Activated naive CD8-positive, alpha-beta T cell treated with anti-CD3 and anti-CD28 coated beads, Interleukin-2, amount 50 U/mL, for 16 hours (primary cell): Measurements from ENCODE around the gene RUVBL1.
A peak's percentile ranks its signal among the peaks of the same experiment; 100 is the strongest.

Experiments used
- DNase-seq: peaks from one replicate; pipeline ENCODE4 v3.0.0-alpha.2; 2020; ENCODE audit warnings: low read depth, low spot score

The RUVBL1 gene

GRCh38 chr3:128133273-128133883 lies 9.8 kb upstream of the RUVBL1 start:
- no peak for DNase-seq

DNA sequence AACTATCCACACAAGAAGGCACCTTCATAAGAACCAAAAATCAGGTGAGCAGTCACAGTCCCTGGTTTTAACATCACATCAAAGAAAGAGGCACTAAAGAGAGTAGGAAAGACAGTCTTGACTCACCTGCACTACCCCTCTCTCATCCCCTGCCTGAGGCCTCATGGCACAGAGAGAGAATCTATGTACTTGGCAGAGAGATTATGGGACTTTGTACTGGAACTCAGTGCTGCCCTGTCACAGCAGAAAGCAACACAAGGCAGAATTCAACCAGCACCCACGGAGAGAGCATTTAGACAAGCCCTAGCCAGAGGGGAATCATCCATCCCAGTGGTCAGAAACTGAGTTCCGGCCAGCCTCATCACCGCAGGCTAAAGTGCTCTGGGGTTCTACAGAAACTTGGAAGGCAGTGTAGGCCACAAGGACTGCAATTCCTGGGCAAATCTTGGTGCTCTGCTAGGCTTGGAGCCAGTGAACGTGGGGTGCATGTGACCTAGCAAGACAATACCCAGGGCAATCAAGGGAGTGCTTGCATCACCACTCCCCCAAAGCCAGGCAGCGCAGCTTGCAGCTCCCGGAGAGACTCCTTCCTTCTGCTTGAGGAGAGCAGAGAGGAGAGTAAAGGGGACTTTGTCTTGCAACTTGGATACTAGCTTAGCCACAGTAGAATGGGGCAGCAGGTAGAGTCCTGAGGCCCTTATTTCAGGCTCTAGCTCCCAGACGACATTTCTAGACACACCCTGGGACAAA lies 8.5 kb upstream of the RUVBL1 start:
- no peak for DNase-seq

DNA sequence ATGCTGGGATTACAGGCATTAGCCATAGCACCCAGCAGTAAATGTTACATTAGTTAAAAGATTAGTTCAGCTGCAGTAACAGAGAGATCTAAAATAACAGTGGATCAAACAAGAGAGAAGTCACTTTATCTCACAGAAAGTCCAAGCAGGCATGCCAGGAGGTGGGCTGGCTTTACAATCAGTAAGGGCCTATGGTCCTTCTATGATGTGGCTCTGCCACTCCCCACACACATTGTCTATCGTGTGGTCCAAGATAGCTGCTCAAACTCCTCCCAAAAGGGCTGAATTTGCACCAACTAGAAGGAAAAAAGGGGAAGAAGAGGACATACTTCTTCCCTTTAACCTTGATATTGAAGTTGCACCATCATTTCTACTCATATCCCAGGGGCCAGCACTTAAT lies 4.6 kb upstream of the RUVBL1 start:
- no peak for DNase-seq

DNA sequence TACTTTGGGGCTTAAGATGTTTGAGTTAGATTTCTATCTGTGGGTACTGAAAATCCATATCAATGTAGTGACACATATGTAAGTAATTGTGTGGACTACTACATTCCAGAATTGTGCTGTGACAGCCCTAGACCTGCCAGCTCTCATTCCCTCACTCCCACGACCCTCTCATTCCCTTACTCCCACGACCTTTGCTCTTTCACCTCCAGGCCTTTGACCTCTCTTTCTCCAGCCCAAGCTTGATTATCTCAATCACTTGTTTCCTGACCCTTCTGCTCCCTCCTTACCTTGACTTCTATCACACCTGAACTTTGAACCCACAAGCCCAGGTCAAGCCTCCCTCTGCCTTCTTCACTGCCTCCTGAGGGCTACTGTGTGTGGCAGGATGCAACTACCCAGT lies 3.6 kb upstream of the RUVBL1 start:
- DNase-seq: no peak

GRCh38 chr3:128123156-128123537 lies 465 bp downstream of the RUVBL1 start:
- DNase-seq: no peak

DNA sequence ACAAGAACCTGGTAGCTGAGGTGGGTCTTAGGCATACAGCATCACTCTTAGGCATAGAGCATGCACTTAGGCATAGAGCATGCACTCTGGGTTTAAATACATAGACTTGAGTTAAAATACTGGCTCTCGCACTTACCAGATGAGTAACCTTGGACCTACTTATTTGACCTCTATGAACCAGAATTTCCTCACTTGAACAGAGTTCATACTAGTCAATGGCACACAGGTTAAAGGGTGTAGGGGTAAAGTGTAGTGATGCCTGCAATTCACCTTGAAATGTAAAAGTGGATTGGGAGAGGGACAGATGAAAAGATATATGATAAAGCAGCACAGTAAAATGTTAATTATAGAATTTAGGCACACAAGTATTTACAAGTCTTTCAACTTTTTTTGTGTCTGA lies 1.6 kb downstream of the RUVBL1 start:
- no peak for DNase-seq

- no peak for DNase-seq
Measured at GRCh38 chr3:128113817-128114794, 9.5 kb downstream of the RUVBL1 start.

- no peak for DNase-seq
Measured at GRCh38 chr3:128112357-128112968, 11.1 kb downstream of the RUVBL1 start.

GRCh38 chr3:128111147-128111546 lies 12.5 kb downstream of the RUVBL1 start:
- no peak for DNase-seq

DNA sequence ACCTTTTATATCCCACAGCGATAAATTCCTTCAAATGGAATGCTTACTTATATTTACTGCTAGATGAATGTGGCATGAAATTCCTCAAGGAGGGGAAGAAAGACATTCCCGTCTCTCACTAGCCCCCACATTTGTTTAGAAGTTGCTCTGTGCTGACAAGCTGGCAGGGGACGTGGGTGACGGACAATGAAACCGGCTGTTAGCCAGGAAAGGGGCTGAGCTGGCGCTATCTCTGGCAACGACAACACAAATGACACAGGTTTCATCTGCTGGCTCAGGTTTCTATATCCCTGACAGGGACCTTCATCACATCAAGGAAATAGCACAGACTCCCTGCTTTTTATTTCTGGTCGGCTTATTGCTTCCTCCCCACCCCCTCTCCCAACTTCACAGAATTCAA lies 15.8 kb downstream of the RUVBL1 start:
- DNase-seq: no peak

DNA sequence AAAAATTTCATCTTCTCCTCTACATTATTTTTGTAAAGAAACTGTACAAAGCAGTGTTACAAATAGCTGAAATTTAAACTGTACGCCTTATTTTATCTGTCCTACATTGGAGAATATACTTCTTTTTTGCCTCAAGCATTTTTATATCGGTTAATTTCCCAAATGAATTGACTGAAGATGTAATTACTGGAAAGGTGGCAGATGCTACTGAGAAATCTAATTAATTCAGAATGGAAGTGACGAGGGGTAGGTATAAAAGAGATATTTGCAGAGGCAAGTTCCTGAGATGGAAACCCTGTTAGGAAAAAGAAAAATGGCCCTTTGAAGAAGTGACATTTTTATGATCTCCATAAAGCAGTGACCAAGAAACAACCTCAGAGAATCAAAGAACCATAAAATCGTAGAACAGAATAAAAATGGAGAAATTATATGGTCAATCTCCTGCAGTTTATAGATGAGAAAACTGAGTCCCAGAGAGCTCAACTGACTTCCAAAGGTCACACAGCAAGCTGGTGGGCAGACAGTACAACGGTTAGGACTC lies 20.4 kb downstream of the RUVBL1 start:
- no peak for DNase-seq

GRCh38 chr3:128100638-128101037 lies 23.0 kb downstream of the RUVBL1 start:
- no peak for DNase-seq

GRCh38 chr3:128100161-128100560 lies 23.5 kb downstream of the RUVBL1 start:
- no peak for DNase-seq

- no peak for DNase-seq
Measured at GRCh38 chr3:128098234-128098633, 25.4 kb downstream of the RUVBL1 start.

GRCh38 chr3:128095222-128095703 lies 28.3 kb downstream of the RUVBL1 start:
- peak; percentile 51 for DNase-seq

DNA sequence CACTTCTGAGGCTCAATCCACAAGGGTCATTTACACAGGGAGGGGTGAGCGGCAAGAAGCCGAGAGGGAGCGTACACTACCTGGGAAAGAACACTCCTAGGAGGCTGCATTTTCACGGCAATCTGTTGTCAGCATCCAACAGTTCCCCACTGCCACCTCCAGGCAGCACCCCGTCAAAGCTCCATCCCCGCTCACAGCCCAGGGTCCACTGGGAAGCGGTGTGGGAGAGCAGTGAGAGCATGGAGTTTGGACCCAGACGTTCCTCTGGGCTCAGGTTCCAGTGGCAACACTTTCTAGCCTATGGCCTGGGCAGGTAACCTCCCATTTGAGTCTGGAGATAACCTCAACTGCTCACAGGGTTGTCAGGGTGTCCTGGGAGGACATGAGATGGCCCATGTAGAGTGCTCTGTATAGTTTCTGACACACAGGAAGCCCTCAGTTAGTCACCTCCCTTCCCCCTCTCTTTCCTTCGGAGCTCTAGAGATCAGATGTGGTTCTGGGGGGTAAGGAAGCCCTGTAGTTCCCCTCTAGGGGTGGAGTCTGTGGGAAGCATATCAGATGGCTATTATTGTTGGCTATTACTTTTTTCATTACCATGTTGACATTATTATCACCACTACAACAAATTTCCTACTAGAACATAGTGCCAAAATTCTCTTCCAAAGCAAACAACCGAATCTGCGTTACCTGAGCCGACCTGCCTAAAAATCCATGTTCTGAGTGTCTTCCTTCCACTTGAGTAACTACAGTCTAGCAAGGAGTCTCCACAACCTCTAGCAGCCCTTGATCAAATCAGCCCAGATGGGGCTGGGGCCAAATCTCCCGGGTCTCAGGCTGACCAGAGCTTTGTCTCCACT lies 29.1 kb downstream of the RUVBL1 start:
- DNase-seq: no peak

DNA sequence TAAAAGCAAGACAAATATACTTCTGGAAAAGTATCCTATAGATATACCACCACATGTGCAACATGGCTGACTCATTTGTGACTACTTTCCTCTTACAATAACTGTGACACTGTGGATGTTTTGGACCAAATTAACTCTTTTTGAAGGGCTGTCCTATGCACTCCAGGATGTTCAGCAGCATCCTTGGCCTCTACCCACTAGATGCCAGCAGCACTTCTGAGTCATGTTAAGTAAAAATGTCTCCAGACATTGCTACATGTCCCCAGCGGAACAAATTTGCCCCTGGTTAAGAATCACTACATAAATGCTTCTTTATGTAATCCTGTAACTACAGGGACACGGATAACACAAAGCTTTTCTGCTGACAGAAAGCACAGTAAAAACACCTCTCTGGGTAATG lies 32.0 kb downstream of the RUVBL1 start:
- no peak for DNase-seq

DNA sequence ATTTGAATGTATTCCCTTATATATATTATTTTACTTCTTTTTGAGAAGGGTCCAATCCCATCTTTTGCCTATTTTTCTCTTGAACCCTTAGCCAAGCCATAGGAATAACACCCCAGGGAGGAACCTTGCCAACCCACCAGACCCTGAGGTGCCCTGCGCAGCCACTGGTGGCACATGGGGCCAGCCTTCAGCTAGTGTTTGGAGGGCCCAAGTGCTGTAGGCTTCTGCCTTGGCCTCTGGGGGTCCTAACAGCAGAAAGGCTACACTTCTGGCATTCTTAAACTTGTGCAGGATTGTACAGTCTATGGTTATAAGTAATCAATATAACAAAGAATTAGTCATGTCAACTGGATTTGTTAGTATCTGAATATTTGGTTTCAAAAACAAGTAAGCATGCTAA lies 34.5 kb downstream of the RUVBL1 start:
- no peak for DNase-seq

DNA sequence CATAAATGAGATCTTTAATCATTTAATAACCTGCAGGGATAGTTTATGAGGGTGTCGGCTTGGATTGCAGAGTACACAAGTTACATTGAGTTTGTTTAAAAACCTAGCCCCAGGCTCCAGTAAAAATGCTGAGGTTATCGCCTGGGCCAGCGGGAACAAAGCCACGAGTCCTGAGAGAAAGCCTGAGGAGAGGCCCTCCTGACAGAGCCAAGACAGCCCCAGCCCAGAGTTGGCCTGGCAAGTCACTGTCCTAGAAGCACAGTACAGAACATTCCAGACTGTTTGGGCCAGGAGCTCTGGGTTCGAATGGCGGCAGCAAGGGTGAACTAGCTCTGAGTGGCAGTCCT lies 39.0 kb downstream of the RUVBL1 start:
- DNase-seq: no peak

DNA sequence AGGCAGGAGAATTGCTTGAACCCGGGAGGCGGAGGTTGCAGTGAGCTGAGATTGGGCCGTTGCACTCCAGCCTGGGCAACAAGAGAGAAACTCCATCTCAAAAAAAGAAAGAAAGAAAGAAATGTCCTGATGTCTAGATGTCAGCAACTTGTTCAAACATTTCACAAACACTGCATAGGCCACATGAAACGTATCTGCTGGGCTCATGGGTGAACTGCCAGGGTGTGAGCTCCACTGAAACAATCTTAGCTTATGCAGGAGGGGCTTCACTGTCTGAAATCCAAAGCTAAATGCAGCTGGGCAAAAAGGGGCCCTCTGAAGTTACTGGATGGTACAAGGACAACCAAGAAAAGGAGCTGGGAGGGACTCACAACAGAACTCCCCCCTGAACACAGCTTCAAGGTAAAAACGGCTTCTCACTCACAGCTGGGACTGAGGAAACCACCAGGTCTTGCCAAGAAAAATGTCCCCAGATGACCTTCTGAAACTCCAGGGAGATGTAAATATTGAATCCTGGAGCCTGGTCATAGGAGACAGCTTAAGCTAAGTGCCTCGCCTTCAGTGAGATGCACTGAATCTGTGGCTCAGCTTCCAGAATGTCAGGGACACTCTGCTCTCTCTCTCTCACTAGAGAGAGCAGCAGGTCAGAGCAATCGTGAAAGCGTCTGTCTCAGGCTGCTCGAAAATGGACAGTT lies 39.5 kb downstream of the RUVBL1 start:
- DNase-seq: no peak
